Urinary bladder (tissue), 4 donors: ENCODE data around the gene KLK15. TPM values are rescaled to one million over a fixed set of nuclear protein-coding genes. Genes with fewer than 3 reads are reported as not detected.
"Not testable (repeated sequence)": the region's sequence is repeated elsewhere in the genome, so short reads cannot be mapped to it uniquely, and the experiment has no call there.

ENCODE experiments used
- DNase-seq: peaks from one replicate; pipeline ENCODE4 v3.0.0-alpha.2; 2015; ENCODE audit errors: extremely low spot score
- H3K27ac ChIP-seq: one replicate; pipeline ENCODE4 v1.5.1; 2013; ENCODE audit warnings: low read depth, mild to moderate bottlenecking, moderate library complexity
- H3K36me3 ChIP-seq: one replicate; pipeline ENCODE4 v1.6.1; 2013; ENCODE audit warnings: mild to moderate bottlenecking, moderate library complexity; ENCODE audit not compliant: insufficient read depth
- H3K4me1 ChIP-seq: one replicate; pipeline ENCODE4 v1.6.1; 2013; ENCODE audit warnings: mild to moderate bottlenecking, moderate library complexity; ENCODE audit not compliant: insufficient read depth
- H3K4me3 ChIP-seq: one replicate; pipeline ENCODE4 v1.5.1; 2013; ENCODE audit warnings: low read depth, low read length
- WGBS: extraction: QIAGEN DNeasy Blood & Tissue Kit; methylation state at CpG from one replicate; pipeline ENCODE4 v1.1.7; 2013; 5-methylcytosine and 5-hydroxymethylcytosine counted together
- polyA plus RNA-seq: library from polyadenylated mRNA; stranded (reverse); fragments of 200-250 nt; gene quantifications from one replicate; pipeline ENCODE4 v1.2.3, GENCODE V29; 2013
- total RNA-seq: library from RNA; depleted of rRNA; stranded (reverse); fragments of >200 nt; gene quantifications from one replicate; pipeline ENCODE4 v1.2.3, GENCODE V29; 2014
- donor health status: healthy with polysubstance abuse.
- donor health status: healthy.

The KLK15 gene
- total and polyA plus RNA-seq, 2 donors = not detected

DNA sequence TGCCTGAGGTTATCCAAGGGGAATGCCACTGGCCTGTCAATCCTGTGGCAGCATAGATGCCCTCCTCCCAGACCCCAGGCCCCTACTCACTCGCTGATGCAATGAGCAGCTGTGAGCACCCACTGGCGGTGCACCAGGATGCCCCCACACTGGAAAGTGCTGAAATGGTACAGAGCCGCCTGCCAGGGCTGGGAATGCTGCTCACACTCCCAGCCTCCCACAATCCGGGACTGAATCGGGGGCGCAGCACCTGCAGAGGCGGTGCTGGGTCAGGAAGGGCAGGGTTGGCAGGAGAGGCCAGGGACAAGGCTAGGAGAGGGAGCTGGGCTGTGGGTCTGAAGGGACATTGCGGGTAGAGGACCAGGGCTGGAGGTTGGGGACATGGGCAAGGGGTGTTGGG, 11.8 kb downstream of the KLK15 start:
- no peak overlapping the region for H3K27ac ChIP-seq
- no peak overlapping the region for H3K4me3 ChIP-seq
- WGBS = 60% methylated on average over 8 of the region's 8 CpGs
- H3K36me3 ChIP-seq = no peaks in the 10 kb centered on the region
- no peaks in the 10 kb centered on the region for H3K4me1 ChIP-seq
- no peak for DNase-seq

DNA sequence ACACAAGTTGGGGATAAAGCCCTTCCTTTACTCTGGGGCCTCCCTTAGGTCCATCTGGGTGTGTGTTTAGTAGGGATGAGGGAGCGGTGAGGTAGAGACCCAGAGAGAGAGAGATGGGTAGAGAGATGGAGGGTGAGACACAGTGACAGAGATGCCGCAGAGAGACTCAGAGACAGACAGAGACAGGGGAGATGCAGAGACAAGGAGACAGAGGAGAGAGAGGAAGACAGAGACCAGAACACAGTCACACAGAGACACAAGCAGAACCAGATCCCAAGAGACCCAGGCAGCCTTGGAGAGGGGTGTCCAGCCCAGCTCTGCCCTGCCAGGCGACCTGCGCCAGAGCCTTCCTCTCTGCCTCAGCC, 12.1 kb downstream of the KLK15 start:
- H3K4me3 ChIP-seq = no peak overlapping the region
- H3K27ac ChIP-seq = no peak overlapping the region
- H3K36me3 ChIP-seq = no peaks in the 10 kb centered on the region
- 61% methylated on average over 4 of the region's 4 CpGs for WGBS
- H3K4me1 ChIP-seq = no peaks in the 10 kb centered on the region
- no peak for DNase-seq

DNA sequence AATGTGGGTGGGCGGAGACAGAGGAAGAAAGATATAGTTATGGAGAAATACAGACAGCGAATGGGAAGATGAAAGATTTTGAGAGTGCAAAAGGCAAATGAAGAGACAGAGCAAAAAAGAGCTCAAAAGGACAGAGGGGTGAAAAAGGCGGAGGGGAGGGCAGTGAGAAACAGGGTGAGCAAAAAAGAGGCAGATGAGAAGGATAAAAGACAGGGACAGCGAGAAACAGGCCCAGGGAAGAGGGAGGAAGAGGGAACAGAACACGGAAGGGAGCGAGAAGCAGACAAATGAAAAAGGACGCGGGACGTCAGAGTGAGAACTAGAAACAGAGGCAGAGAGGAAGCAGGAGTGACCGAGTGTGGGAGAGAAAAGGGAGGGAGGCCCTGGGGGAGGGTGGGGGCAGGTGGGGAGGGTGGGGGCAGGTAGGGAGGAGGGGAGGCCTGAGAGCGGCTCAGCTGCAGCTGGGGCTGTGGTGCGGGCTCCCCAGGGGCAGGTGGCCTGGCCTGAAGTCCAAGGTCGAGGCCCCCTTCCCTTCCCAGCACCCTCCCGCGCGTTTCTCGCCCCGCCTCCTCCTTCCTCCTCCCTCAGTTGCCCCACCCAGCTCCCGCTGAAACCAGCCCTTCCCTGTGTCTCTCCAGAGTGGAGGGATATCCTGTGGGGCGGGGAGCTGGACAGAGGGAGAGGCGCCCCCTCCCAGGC, 12.7 kb downstream of the KLK15 start:
- Histone ChIP-seq H3K4me1 (no peaks in the 10 kb centered on the region), H3K4me3 (no peak overlapping the region), H3K27ac (no peak overlapping the region), H3K36me3 (no peaks in the 10 kb centered on the region)
- 4% methylated on average over 21 of the region's 21 CpGs for WGBS
- no peak for DNase-seq

DNA sequence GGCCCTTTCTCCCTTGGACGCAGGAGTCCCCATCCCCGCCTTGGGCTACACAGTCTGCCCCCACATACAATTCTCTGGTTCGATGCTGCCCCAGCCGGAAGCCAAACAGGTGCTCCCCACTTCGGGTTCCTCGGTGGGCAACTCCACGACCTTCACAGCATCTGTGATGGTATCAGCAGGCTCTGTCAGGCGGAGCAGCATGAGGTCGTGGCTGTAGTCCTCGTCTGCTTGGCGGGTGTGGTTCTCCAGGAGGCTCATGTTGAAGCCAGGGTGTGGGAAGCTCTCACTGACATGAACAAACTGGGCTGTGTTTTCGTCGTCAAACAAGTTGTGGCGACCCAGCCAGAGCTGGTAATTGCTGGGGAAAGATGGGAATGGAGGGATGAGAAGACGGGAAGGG, 13.3 kb downstream of the KLK15 start:
- Histone ChIP-seq H3K4me3 (no peak overlapping the region), H3K4me1 (no peaks in the 10 kb centered on the region), H3K36me3 (no peaks in the 10 kb centered on the region), H3K27ac (no peak overlapping the region)
- DNase-seq = no peak
- WGBS = 11% methylated on average over 15 of the region's 15 CpGs

DNA sequence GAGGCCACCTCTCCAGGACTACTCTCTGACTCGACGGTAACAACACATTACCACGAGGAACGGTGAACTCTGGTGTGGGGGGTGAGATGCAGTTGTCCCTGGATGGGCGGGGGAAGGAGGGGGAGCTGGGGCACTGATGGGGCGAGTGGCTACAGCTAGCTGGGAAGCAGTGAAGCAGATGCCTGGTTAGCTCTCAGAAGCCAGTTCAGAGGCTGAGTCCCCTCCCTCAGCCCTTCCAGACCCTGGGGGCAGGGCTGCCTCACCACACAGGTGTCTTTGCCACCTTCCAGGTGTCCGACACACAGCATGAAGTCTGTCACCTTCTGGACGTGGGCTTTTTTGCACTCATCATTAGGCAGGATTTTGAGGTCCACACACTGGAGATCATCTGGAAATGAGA, 13.7 kb downstream of the KLK15 start:
- no peak overlapping the region for H3K4me3 ChIP-seq
- WGBS = 31% methylated on average over 8 of the region's 8 CpGs
- H3K27ac ChIP-seq = no peak overlapping the region
- no peaks in the 10 kb centered on the region for H3K36me3 ChIP-seq
- no peak for DNase-seq
- H3K4me1 ChIP-seq = no peaks in the 10 kb centered on the region

DNA sequence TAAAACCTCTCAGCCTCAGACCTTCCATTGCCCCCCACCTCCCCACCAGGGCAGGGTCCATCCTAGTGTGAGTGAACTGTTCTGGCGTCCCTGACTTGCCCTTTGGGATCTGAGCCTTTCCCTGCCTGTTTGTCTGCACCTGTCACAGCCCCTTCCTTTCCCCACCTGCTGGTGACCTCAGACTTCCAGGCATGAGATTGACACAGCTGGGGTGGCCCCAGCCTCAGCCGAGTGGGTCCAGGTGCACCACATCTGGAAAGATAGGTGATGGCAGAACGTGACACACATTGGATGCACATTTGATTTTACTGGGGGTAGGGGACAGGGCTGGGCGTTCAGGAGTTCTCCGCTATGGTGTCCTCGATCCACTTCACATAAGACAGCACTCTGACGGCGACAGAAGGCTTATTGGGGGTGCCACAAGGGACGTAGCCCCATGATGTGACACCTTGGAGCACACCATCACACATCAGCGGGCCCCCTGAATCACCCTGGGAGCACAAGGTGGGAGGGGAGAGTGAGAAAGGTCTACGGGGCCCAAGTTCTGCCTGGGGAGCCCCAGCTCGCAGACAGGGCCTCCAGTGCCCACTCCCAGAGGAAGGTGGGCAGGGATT, 14.4 kb downstream of the KLK15 start:
- WGBS = 70% methylated on average over 12 of the region's 12 CpGs

DNA sequence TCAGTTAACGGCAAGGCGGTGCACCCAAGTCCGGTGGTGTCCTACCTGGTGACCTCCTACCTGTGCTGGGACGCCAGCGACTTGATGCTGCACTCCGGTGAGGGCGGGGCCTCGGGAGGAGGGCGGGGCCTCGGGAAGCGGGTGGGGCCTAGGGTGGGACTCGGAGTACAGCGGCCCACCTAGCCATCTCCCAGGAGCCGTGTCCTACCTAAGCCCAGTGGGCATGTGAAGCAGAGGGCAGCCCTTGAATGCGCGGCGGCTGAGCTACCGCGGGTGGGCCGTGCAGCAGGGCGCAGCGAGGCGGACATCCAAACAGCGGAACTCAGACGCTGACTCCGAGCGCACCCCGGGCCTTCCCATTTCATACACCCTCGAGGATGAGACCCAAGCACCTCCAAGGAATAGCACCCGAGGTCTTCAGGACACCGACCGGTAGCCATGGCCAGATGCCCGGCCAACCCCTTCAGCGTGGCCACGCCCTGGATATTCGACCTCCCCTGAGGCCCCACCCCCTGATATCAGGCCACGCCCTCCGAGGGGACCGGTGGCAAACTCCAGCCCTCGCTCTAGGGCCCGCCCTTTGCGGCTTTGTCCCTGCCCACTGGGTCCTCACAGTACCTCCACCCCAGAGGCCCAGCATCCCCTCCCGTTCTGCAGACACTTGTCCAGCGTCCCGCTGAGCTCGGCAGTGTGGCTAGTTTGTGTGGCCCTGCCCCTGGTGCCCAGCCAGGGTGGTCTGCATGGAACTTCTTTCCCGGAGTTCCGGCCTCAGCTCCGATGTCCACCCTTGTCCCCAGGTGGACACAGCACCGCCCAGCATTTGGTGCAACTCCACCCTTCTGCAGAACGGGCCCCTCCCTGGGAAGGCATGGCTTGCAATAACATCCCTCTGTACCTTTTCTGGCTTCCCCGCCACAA, 15.2 kb downstream of the KLK15 start:
- DNase-seq = no peak
- H3K36me3 ChIP-seq = no peaks in the 10 kb centered on the region
- no peak overlapping the region for H3K27ac ChIP-seq
- WGBS = 6% methylated on average over 52 of the region's 52 CpGs
- no peaks in the 10 kb centered on the region for H3K4me1 ChIP-seq
- no peak overlapping the region for H3K4me3 ChIP-seq

More for the DNA sequence above, 14.4 kb downstream of the KLK15 start:
- Histone ChIP-seq H3K36me3 (no peaks in the 10 kb centered on the region), H3K4me1 (no peaks in the 10 kb centered on the region), H3K27ac (no peak overlapping the region), H3K4me3 (no peak overlapping the region)
- DNase-seq = no peak

DNA sequence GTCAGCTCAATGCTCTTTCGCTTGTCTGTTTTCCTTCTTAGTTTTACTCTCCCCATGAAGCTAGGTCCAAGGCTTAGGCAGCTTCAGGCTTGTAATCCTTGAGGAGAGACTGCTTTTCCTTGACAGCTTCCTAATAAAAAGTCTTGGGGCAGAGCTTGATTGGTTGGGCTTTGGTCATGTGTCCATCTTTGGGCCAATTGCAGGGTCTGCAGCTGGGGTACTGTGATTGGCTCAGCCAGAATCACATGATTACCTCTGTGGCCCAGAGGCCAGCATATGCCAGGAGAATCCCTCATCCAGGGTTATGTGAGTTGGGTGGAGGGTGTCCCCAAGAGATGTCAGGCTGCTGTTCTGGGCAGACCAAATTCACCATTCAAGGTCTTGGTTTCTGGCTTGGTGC, 17.9 kb downstream of the KLK15 start:
- no peaks in the 10 kb centered on the region for H3K36me3 ChIP-seq
- no peak overlapping the region for H3K27ac ChIP-seq
- WGBS = 78% methylated on average over 1 of the region's 1 CpG
- H3K4me1 ChIP-seq = no peaks in the 10 kb centered on the region
- H3K4me3 ChIP-seq = no peak overlapping the region
- no peak for DNase-seq

DNA sequence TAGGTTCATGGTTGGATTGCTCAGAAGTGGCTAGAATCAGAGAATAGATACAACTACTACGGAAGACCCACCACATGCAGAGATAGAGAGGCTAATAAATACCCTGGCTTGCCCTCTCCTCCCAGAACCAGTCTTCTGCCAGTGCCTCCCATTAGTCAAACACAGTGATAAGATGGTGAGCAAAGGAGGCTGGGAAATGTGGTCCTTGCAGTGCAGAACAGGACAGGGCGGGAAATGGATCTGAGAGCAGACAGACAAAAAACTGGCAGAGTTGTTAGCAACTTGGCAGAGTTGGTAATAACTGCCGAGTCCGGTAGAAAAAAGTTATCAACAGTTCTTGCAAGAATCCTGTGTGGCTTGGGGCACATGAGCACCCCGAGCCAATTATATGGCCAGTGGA, 18.5 kb downstream of the KLK15 start:
- Histone ChIP-seq H3K36me3 (no peaks in the 10 kb centered on the region), H3K4me1 (no peaks in the 10 kb centered on the region), H3K27ac (no peak overlapping the region), H3K4me3 (no peak overlapping the region)
- 74% methylated on average over 5 of the region's 5 CpGs for WGBS
- DNase-seq = no peak

DNA sequence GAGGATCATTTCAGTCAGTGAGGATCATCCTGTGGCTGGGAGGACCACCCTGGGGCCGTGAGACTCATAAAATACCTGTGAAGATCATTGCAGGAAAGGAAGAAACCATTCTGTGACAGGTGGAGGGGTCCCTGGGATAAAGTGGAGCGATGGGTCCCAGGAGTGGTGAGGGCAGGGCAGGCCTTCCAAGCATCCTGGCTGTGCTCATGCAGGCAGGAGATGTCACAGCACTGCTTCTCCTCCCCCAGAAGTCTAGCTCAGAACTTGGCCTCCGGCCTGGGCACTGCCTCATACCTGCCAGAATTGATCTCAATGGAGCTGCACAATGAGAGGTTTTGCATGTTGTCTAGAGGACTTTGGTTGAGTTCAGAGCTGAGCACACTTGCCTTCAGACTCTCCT, 20.9 kb downstream of the KLK15 start:
- Histone ChIP-seq H3K36me3 (no peaks in the 10 kb centered on the region), H3K27ac (no peak overlapping the region), H3K4me3 (no peak overlapping the region), H3K4me1 (no peaks in the 10 kb centered on the region)
- no peak for DNase-seq
- WGBS = 65% methylated on average over 3 of the region's 3 CpGs

DNA sequence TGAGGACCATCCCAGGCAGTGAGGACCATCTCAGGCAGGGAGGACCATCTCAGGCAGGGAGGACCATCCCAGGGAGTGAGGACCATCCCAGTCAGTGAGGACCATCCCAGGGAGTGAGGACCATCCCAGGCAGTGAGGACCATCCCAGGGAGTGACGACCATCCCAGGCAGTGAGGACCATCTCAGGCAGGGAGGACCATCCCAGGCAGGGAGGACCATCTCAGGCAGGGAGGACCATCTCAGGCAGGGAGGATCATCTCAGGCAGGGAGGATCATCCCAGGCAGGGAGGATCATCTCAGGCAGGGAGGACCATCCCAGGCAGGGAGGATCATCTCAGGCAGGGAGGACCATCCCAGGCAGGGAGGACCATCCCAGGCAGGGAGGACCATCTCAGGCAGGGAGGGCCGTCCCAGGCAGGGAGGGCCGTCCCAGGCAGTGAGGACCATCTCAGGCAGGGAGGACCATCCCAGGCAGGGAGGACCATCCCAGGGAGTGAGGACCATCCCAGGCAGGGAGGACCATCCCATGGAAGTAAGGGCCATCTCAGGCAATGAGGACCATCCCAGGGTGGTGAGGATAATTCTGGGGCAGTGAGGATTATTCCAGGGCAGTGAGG, 21.6 kb downstream of the KLK15 start:
- not testable (repeated sequence) for H3K4me1 ChIP-seq, H3K4me3 ChIP-seq, H3K36me3 ChIP-seq, DNase-seq, H3K27ac ChIP-seq
- WGBS = 81% methylated on average over 3 of the region's 3 CpGs

DNA sequence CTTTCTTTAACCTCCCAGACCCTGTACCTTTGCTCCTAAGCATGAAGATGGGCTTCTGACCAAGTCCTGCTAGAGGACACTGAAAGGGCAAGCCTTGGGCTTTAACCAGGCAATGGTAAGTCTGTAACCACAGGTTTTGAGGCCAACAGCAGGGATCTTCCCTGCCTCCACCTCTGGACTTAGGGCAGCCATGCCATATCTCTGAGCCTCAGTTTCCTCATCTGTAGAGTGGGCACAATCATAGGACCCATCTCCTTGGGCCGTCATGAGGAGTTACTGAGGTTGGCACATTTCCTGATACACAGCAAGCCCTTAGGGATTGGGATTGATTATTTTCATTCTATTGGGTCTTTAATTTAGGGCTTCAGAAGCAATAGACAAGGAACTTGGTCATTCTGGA, 24.5 kb downstream of the KLK15 start:
- no peak overlapping the region for H3K4me3 ChIP-seq
- DNase-seq = no peak
- no peaks in the 10 kb centered on the region for H3K4me1 ChIP-seq
- no peaks in the 10 kb centered on the region for H3K36me3 ChIP-seq
- H3K27ac ChIP-seq = no peak overlapping the region
- WGBS = 62% methylated on average over 1 of the region's 1 CpG

DNA sequence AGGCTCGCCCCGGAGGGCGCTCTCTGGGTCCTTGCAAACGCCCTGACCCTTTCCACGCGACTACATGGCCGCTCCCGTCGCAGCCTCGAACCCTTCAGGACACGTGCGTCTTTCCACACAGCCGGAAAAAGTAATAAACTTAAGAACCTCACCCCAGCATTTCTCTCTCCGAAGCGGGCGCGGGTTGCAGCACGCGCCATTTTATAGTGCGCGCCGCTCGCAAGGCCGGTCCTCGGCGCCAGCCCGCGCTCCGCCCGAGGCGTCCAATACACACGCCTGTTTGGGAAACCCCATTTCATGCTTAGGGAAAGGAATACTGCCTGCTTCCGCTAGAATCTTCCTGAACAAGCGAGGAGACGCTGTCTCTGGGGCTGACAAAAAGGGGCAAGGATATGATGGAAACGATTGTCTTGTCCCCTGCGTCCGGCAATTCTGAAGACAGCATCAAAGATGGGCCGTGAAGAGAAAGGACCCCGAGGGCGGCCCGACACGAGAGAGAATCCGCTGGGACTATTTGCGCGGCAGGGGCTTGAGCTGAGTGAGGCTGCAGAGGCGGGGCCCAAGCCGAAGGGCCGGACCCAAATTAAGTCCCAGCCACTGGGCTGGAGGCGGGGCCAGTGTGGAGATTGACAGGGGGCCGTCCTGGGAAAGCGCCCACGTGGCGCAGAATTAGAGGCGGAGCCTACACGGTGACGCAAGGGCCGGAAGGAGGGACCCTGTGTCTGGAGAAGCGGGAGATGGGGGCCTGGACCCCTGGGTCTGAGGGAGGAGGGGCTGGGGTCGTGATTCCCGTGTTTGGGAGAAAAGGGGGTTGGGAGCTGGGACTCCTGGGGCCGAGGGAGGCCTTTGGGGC, 28.7 kb downstream of the KLK15 start:
- peak overlapping the region; percentile 97 for H3K27ac ChIP-seq
- peak; percentile 98 for DNase-seq
- under 1% methylated on average over 62 of the region's 62 CpGs for WGBS
- H3K4me1 ChIP-seq = no peaks in the 10 kb centered on the region
- H3K4me3 ChIP-seq = peak overlapping the region; percentile 85
- H3K36me3 ChIP-seq = no peaks in the 10 kb centered on the region
